PC-3 (cell line): ENCODE measurements around the gene CNNM3. TPM values are rescaled to one million over a fixed set of nuclear protein-coding genes. Genes with fewer than 3 reads are reported as not detected.

ENCODE experiments used
- ATAC-seq: fragments of 200-7000 bp; cut with Tn5 transposase; 2 replicates; pipeline ENCODE4 v1.9.1; 2020; ENCODE audit warnings: mild to moderate bottlenecking, moderate library complexity
- BruUV-seq: library from RNA; stranded (reverse); fragments of 400-500 nt; replicated peaks from 2 replicates; lab custom pipeline; 2021; lab: Mats Ljungman, UMichigan
- CTCF ChIA-PET: fragments of 300-600 bp; sonication (Branson Sonifier 250); formaldehyde crosslinking; loops from one replicate; lab custom pipeline; 2022; ENCODE audit warnings: antibody characterized with exemption; lab: Charles Lee
- POLR2A ChIA-PET: fragments of 300-600 bp; sonication (Branson Sonifier 250); formaldehyde crosslinking; loops from one replicate; lab custom pipeline; 2022; ENCODE audit warnings: antibody characterized with exemption; ENCODE audit not compliant: unreplicated experiment; lab: Charles Lee
- DNase-seq: peaks from one replicate; pipeline ENCODE4 v3.0.0-alpha.2; 2015
- H2AFZ ChIP-seq: fragments of 300-600 bp; sonication (generic); 2 replicates; pipeline ENCODE4 v1.6.0; 2016; ENCODE audit warnings: antibody characterized with exemption, low read length
- H3F3A ChIP-seq: fragments of 300-600 bp; sonication (generic); one replicate; pipeline ENCODE4 v1.6.0; 2017; ENCODE audit warnings: antibody characterized with exemption, low read length, control low read depth, mild to moderate bottlenecking; ENCODE audit not compliant: unreplicated experiment
- H3K27ac ChIP-seq: fragments of 300-600 bp; sonication (generic); 2 replicates; pipeline ENCODE4 v1.5.1; 2016; ENCODE audit warnings: mild to moderate bottlenecking, low read length
- H3K27me3 ChIP-seq: fragments of 300-600 bp; sonication (generic); 2 replicates; pipeline ENCODE4 v1.6.1; 2016; ENCODE audit warnings: low read length, mixed read lengths
- H3K36me3 ChIP-seq: fragments of 300-600 bp; sonication (generic); 2 replicates; pipeline ENCODE4 v1.6.1; 2016; ENCODE audit warnings: low read depth, mixed run types, low read length, mixed read lengths
- H3K4me1 ChIP-seq: fragments of 300-600 bp; sonication (generic); 2 replicates; pipeline ENCODE4 v1.5.1; 2016; ENCODE audit warnings: low read length; ENCODE audit not compliant: insufficient read depth
- H3K4me2 ChIP-seq: fragments of 300-600 bp; sonication (generic); 2 replicates; pipeline ENCODE4 v1.6.0; 2016; ENCODE audit warnings: low read length
- H3K4me3 ChIP-seq: fragments of 300-600 bp; sonication (generic); 2 replicates; pipeline ENCODE4 v1.5.1; 2016; ENCODE audit warnings: mild to moderate bottlenecking, low read length, mixed read lengths
- H3K79me2 ChIP-seq: fragments of 300-600 bp; sonication (generic); 2 replicates; pipeline ENCODE4 v1.6.1; 2017; ENCODE audit warnings: low read length, mixed read lengths
- H3K9ac ChIP-seq: fragments of 300-600 bp; sonication (generic); 2 replicates; pipeline ENCODE4 v1.6.0; 2016; ENCODE audit warnings: mild to moderate bottlenecking, low read length
- H3K9me2 ChIP-seq: fragments of 300-600 bp; sonication (generic); replicated peaks from 2 replicates; pipeline ENCODE4 v1.6.1; 2016; ENCODE audit warnings: mixed run types, low read length, mixed read lengths
- H3K9me3 ChIP-seq: fragments of 300-600 bp; sonication (generic); 2 replicates; pipeline ENCODE4 v1.6.1; 2016; ENCODE audit warnings: low read length, mixed read lengths
- H4K20me1 ChIP-seq: fragments of 300-600 bp; sonication (generic); 2 replicates; pipeline ENCODE4 v1.6.1; 2016; ENCODE audit warnings: low read length, mixed read lengths
- CTCF ChIP-seq: fragments of 300-600 bp; sonication (generic); conservative IDR thresholded peaks from 2 replicates; pipeline ENCODE4 v1.5.1; 2017; ENCODE audit warnings: antibody characterized with exemption, low read depth, mild to moderate bottlenecking, low read length
- EZH2 ChIP-seq: fragments of 300-600 bp; sonication (generic); IDR thresholded peaks from one replicate; pipeline ENCODE4 v1.6.1; 2017; ENCODE audit warnings: antibody characterized with exemption, mild to moderate bottlenecking, low read length; ENCODE audit not compliant: unreplicated experiment
- EZH2phosphoT487 ChIP-seq: fragments of 300-600 bp; sonication (generic); IDR thresholded peaks from 2 replicates; pipeline ENCODE4 v1.6.1; 2018; ENCODE audit warnings: mild to moderate bottlenecking, antibody characterized with exemption, low read length, borderline replicate concordance
- intact Hi-C: fragments of 100-400 bp; cut with micrococcal nuclease; formaldehyde crosslinking; loops from 2 replicates; pipeline ENCODE4 v1.9.0; 2023
- total RNA-seq: library from RNA; depleted of rRNA; stranded (reverse); fragments of >200 nt; gene quantifications from 2 replicates; pipeline ENCODE4 v1.2.3, GENCODE V29; 2014

Gene CNNM3
- total RNA-seq, 1 experiment from 2014 or later = 9.0 TPM

GRCh38 chr2:96863575-96864342, 47.7 kb downstream of the CNNM3 start:
- ChIA-PET POLR2A (no interaction called here), CTCF (no interaction called here)
- Histone ChIP-seq H3K9me3 (no peaks in the 10 kb centered on the region), H3K27ac (no peak overlapping the region), H3F3A (no peaks in the 10 kb centered on the region), H4K20me1 (no peaks in the 10 kb centered on the region), H3K27me3 (no peaks in the 10 kb centered on the region), H2AFZ (no peak overlapping the region), H3K4me2 (no peak overlapping the region), H3K36me3 (peaks cover 25% of the 10 kb centered on the region; the same call in 1 of the 2 replicates), H3K9ac (no peak overlapping the region), H3K4me1 (peaks cover 12% of the 10 kb centered on the region), H3K9me2 (no peaks in the 10 kb centered on the region), H3K4me3 (no peak overlapping the region), H3K79me2 (peaks cover 31% of the 10 kb centered on the region)
- TF ChIP-seq CTCF (no peak), EZH2 (no peak), EZH2phosphoT487 (no peak)
- intact Hi-C loops = no loop called here
- BruUV-seq = no TSS peak
- no peak for ATAC-seq
- no peak for DNase-seq

- Histone ChIP-seq H3K4me1 (peaks cover 12% of the 10 kb centered on the region), H3K27me3 (no peaks in the 10 kb centered on the region), H2AFZ (no peak overlapping the region), H3K9me3 (no peaks in the 10 kb centered on the region), H3F3A (no peaks in the 10 kb centered on the region), H3K4me2 (no peak overlapping the region), H4K20me1 (no peaks in the 10 kb centered on the region), H3K36me3 (peaks cover 25% of the 10 kb centered on the region; the same call in 1 of the 2 replicates), H3K9ac (no peak overlapping the region), H3K27ac (no peak overlapping the region), H3K9me2 (no peaks in the 10 kb centered on the region), H3K4me3 (no peak overlapping the region), H3K79me2 (peaks cover 35% of the 10 kb centered on the region)
- ATAC-seq (no peak), DNase-seq (no peak)
- BruUV-seq = no TSS peak
- TF ChIP-seq CTCF (no peak), EZH2phosphoT487 (no peak)
- ChIA-PET POLR2A (no interaction called here), CTCF (no interaction called here)
- intact Hi-C loops = loop anchor here (5.0 kb wide), 1 partner anchor 248 kb away; the partner anchor contains the start of gene ANKRD36
Observed at GRCh38 chr2:96864343-96865091, 48.4 kb downstream of the CNNM3 start.
